HG03575 (cell line): ENCODE results near the gene CRAT.

Source experiments
- ATAC-seq: cut with Tn5 transposase; IDR thresholded peaks from one replicate; pipeline ENCODE4 v1.9.1; 2021; ENCODE audit not compliant: unreplicated experiment, insufficient number of reproducible peaks, low FRiP score; ENCODE audit errors: extremely low read depth

Gene CRAT

GRCh38 chr9:129097671-129098306 is 12.8 kb downstream of the CRAT start:
- ATAC-seq: no peak

DNA sequence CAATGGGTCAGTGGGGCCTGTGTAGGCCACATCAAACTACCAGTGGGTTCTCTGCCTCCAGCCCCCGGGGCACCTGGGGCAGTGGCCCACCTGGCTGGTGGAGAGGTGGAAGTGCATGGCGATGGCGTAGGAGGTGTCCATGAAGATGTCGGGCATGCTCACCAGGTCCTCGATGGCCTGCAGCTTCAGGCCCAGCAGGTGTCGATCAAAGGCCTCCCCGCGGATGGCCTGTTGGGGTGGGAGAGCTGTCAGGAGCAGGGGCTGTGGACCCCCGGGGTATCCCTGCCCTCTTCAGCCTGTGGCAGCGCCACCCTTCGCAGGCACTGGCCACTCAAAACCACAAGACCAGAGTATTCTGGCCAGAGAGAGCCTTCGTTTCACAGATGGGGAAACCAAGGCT is 14.7 kb downstream of the CRAT start:
- no peak for ATAC-seq

DNA sequence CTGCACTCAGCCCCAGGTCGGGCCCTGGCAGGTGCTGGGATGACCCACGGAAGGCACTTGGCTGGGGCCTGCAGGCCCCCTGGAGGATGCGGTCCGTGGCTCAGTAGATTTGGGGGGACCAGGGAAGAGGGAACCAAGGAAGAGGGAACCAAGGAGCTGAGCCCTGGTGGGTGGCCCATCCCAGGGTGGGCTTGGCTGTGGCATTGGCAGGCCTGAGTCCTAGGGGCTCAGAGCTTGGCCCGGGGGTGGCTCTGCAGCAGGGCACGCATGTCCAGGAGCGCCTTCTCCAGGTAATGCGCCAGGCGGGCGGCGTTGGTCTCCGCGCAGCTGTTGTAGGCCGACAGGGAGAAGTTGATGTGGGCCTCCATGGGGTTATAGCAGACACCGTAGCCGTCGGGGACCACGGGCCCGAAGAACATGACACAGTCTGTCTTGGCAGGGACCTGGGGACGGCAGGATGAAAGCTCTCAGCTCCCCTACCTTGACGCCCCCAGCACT is 15.4 kb downstream of the CRAT start:
- ATAC-seq: no peak

DNA sequence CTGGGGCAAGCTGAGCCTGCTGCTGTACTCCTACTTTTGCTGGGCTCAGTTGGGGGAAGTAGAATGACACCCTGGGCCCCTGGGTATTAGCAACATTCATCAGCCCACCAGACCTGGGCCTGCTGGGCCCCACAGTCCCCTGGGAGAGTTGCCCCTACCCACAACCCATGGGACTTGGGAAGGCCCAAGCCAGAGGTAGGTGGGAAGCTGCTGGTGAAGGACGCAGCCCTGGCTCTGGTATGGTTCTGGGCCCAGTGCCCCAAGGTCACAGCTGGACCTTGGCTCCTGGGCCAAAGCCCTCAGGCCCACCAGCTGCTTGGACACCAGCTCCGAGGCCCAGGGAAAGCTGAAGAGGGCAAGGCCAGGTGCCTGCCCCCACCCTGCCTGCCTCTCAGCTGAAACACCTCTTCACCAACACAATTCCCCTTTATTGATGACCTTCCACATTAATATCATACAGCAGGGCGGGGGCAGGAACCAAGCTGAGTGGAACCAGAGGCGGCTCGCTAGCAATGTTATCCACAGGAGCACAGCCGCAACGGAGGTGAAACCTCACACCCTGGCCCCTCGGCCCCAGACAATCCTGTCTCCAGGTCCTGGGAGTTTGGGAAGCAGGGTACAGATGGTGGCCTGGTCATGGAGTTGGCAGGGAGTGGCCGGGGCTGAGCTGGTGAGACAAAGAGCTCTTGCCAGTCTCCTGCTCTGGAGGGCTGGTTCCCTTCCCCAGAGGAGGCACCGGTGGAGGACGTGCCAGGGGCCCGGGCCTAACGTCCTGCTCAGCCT is 16.0 kb downstream of the CRAT start:
- ATAC-seq: no peak

- no peak for ATAC-seq
Observed at GRCh38 chr9:129093602-129094386, 16.8 kb downstream of the CRAT start.

- no peak for ATAC-seq
Observed at GRCh38 chr9:129089246-129089645, 21.3 kb downstream of the CRAT start.

- ATAC-seq: no peak
Observed at GRCh38 chr9:129084087-129084486, 26.5 kb downstream of the CRAT start.

DNA sequence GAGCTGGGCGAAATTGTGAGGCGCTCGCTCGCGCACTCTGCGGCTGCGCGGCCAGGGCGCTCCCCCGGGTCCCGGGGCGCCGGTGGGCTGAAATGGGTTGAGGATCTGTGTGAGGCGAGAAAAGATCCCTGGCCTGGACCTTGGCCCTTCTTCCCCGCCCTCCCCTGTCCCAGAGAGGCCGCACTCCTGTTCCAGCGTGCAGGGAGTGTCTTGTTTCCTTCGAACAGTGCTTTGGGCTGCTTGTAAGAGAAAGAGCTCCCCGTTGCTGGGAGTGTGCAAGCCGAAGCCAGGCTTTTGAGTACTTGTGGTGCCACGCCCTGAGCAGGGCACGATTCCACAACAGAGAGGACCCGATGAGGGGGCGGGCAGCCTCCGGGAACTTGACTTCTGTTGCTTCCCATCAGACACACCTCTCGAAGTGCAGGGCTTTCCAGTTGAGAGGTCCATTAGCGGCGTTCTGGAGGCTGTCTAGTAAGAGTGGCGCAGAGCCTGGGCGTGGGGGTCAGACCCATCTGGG is 29.1 kb downstream of the CRAT start:
- no peak for ATAC-seq

GRCh38 chr9:129080601-129081387 is 29.8 kb downstream of the CRAT start, which contains the start of gene DOLPP1:
DOLPP1 (plus strand) TSS chr9:129081111; CDS start chr9:129081132, 21 bp downstream.
- ATAC-seq: peak; percentile 58

DNA sequence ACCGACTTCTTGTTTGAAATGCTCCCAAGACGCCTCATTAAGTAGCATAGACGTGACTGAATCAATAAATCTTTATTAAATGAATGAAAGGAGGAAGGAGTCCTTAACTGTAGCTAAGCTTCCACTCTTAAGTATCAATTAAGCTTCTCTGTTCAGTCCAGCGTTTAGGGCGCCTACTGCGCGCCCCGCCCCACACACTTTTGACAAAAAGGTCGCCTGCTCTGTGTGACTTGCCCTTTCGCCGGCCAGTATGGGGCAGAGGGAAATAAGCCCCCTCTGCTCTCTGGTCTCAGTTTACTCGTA is 30.3 kb downstream of the CRAT start:
- ATAC-seq: no peak

DNA sequence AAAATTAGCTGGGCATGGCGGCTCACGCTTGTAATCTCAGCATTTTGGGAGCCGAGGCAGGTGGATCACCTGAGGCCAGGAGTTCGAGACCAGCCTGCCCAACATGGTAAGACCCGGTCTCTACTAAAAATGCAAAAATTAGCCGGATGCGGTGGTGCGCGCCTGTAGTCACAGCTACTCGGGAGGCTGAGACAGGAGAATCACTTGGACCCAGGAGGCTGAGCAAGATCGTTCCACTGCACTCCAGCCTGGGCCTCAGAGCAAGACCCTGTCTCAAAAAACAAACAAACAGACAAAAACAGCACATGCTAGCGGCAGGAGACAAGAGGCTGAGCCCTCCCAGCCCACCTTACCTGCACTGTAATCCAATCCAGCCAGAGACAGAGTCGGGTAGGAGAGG is 30.8 kb downstream of the CRAT start:
- ATAC-seq: no peak

- ATAC-seq: no peak
Observed at GRCh38 chr9:129078691-129079503, 31.7 kb downstream of the CRAT start.

DNA sequence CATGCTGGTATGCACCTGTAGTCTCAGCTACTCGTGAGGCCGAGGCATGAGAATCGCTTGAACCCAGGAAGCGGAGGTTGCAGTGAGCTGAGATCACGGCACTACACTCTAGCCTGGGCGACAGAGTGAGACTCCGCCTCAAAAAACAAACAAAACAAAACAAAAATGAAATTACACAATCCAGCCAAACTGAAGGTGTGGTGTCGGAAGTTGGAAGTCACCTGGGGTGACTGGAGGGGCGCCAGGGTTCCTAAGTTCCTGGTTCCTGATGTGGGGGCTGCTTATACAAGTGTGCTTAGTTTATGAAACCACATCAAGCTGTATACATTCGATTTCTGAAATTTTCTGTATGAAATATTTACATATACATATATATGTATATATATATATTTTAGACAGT is 33.4 kb downstream of the CRAT start:
- ATAC-seq: no peak

GRCh38 chr9:129076640-129077037 is 34.0 kb downstream of the CRAT start:
- ATAC-seq: no peak

DNA sequence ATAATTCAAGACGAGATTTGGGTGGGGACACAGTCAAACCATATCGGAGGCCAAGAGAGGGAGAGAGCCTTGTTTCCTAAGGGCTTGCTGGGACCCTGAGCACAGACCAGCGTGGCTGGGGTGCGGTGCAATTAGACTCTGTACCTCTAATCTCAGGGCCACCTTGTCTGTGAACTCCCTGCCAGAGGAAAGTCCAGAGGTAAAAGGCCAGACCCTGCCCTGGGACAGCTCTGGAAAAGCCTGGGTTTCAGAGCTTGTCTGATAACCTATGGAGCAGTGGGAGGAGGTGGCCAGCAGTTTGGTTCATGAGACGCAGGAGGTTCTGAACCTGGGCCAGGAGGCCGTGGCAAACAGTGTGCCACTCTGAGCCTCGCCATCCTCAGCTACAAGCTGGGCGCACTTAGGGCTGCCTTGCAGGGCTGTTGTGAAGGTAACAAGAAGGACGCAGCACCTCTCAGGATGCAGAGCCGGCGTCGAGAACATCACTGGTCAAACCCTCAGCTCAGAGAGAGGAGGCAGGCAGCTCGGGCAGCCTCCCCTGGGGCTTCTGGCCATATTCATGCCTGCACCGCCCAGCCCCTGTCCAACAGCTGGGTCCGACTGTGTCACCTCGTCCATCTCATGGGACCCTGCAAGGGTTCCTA is 34.5 kb downstream of the CRAT start:
- ATAC-seq: no peak

- no peak for ATAC-seq
Observed at GRCh38 chr9:129074106-129074505, 36.5 kb downstream of the CRAT start.

DNA sequence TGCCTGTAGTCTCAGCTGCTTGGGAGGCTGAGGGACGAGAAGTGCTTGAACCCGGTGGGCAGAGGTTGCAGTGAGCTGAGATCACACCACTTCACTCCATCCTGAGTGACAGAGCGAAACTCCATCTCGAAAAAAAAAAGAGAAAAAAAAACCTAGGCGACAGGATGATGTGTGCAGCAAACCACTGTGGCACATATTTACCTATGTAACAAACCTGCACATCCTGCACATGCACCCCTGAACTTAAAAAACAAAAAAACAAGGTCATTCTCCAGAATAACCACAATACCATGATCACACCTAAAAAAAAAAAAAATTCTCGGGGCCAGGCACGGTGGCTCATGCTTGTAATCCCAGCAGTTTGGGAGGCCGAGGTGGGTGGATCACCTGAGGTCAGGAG is 37.2 kb downstream of the CRAT start:
- ATAC-seq: no peak

GRCh38 chr9:129072171-129072570 is 38.4 kb downstream of the CRAT start:
- no peak for ATAC-seq
